ENCODE measurements around the gene DMRT2.

DMRT2 gene

GRCh38 chr9:1098551-1098950 lies 48.4 kb downstream of the DMRT2 start:
- DNase-seq: no peak

GRCh38 chr9:1100201-1100600 lies 50.0 kb downstream of the DMRT2 start:
- no peak for DNase-seq

- no peak for DNase-seq
Measured at GRCh38 chr9:1100945-1101344, 50.8 kb downstream of the DMRT2 start.

- no peak for DNase-seq
Measured at GRCh38 chr9:1101846-1102641, 51.9 kb downstream of the DMRT2 start.

GRCh38 chr9:1102642-1102970 lies 52.4 kb downstream of the DMRT2 start:
- no peak for DNase-seq
